Colonic mucosa (tissue), 4 donors: Measurements from ENCODE around the gene SMYD5. TPM values are rescaled to one million over a fixed set of nuclear protein-coding genes. Genes with fewer than 3 reads are reported as not detected.

Source experiments
- DNase-seq: peaks from one replicate; pipeline ENCODE4 v3.0.0-alpha.2; 2020
- H3K27ac ChIP-seq: fragments of 200-600 bp; one replicate; pipeline ENCODE4 v1.8.0; 2021
- H3K27me3 ChIP-seq: fragments of 200-600 bp; one replicate; pipeline ENCODE4 v1.8.0; 2021
- H3K36me3 ChIP-seq: fragments of 200-600 bp; one replicate; pipeline ENCODE4 v1.8.0; 2021
- H3K4me1 ChIP-seq: fragments of 200-600 bp; one replicate; pipeline ENCODE4 v1.8.0; 2021; ENCODE audit warnings: mild to moderate bottlenecking
- H3K4me3 ChIP-seq: fragments of 200-600 bp; one replicate; pipeline ENCODE4 v1.8.0; 2021
- H3K9ac ChIP-seq, 2 donors: one replicate each; pipeline ENCODE4 v1.7.0; 2013; ENCODE audit warnings: control low read depth in 2 of 2, low read depth in 2 of 2, low read length in 2 of 2
- H3K9me3 ChIP-seq: fragments of 200-600 bp; one replicate; pipeline ENCODE4 v1.8.0; 2021
- CTCF ChIP-seq: fragments of 200-600 bp; IDR thresholded peaks from one replicate; pipeline ENCODE4 v1.8.0; 2022; ENCODE audit warnings: antibody characterized with exemption, mild to moderate bottlenecking
- intact Hi-C: fragments of 100-400 bp; cut with DNase I; formaldehyde crosslinking; loops from one replicate; pipeline ENCODE4 v1.14.1; 2022
- total RNA-seq, 2 donors: library from RNA; stranded (reverse); fragmentation: NEBNext Ultra II Directional in 1 of 2; extraction: Animal tissue kit (Norgen Biotek cat#: 25700) in 1 of 2; gene quantifications; one replicate each; pipeline ENCODE4 v1.2.1, GENCODE V29; 2021
- donor health status: healthy.
- donor health status: DM: no; HTN: no; CAD: no.
- donor health status: DM: no; HTN: no; CAD: no.

The SMYD5 gene
- total RNA-seq, 2 donors from 2014 or later: 9.4 to 18.9 TPM

- H3K27me3 ChIP-seq: peaks cover 19% of the 10 kb centered on the region
- peak overlapping the region in 1 of 2 donors; percentile 50 for H3K9ac ChIP-seq
- no peak for TF ChIP-seq CTCF
- H3K36me3 ChIP-seq: no peaks in the 10 kb centered on the region
- no peak for DNase-seq
- peaks cover 12% of the 10 kb centered on the region for H3K4me1 ChIP-seq
- intact Hi-C loops: no loop called here
- no peak overlapping the region for H3K27ac ChIP-seq
- no peak overlapping the region for H3K4me3 ChIP-seq
- no peaks in the 10 kb centered on the region for H3K9me3 ChIP-seq
Measured at GRCh38 chr2:73203055-73203681, 10.9 kb upstream of the SMYD5 start.

- H3K27me3 ChIP-seq: peaks cover 19% of the 10 kb centered on the region
- H3K9me3 ChIP-seq: no peaks in the 10 kb centered on the region
- H3K4me3 ChIP-seq: no peak overlapping the region
- H3K36me3 ChIP-seq: no peaks in the 10 kb centered on the region
- H3K9ac ChIP-seq: no peak overlapping the region
- intact Hi-C loops: no loop called here
- peaks cover 12% of the 10 kb centered on the region for H3K4me1 ChIP-seq
- H3K27ac ChIP-seq: no peak overlapping the region
- TF ChIP-seq CTCF: no peak
- DNase-seq: no peak
Measured at GRCh38 chr2:73205611-73206010, 8.4 kb upstream of the SMYD5 start.

GRCh38 chr2:73208258-73208657, 5.8 kb upstream of the SMYD5 start:
- Histone ChIP-seq H3K4me1 (no peaks in the 10 kb centered on the region), H3K36me3 (no peaks in the 10 kb centered on the region), H3K27ac (no peak overlapping the region), H3K27me3 (peaks cover 3% of the 10 kb centered on the region), H3K4me3 (no peak overlapping the region), H3K9me3 (no peaks in the 10 kb centered on the region), H3K9ac (no peak overlapping the region)
- intact Hi-C loops: no loop called here
- TF ChIP-seq CTCF: no peak
- no peak for DNase-seq

- no peaks in the 10 kb centered on the region for H3K36me3 ChIP-seq
- no peak overlapping the region for H3K4me3 ChIP-seq
- H3K9ac ChIP-seq: no peak overlapping the region
- no peaks in the 10 kb centered on the region for H3K4me1 ChIP-seq
- H3K9me3 ChIP-seq: no peaks in the 10 kb centered on the region
- no peaks in the 10 kb centered on the region for H3K27me3 ChIP-seq
- no peak for DNase-seq
- TF ChIP-seq CTCF: no peak
- H3K27ac ChIP-seq: no peak overlapping the region
- intact Hi-C loops: no loop called here
Measured at GRCh38 chr2:73210019-73210418, 4.0 kb upstream of the SMYD5 start.

GRCh38 chr2:73210696-73211095, 3.3 kb upstream of the SMYD5 start:
- no peak for DNase-seq
- H3K4me3 ChIP-seq: no peak overlapping the region
- H3K27me3 ChIP-seq: no peaks in the 10 kb centered on the region
- H3K36me3 ChIP-seq: no peaks in the 10 kb centered on the region
- H3K9ac ChIP-seq: no peak overlapping the region
- H3K4me1 ChIP-seq: no peaks in the 10 kb centered on the region
- no peak for TF ChIP-seq CTCF
- no peak overlapping the region for H3K27ac ChIP-seq
- intact Hi-C loops: no loop called here
- no peaks in the 10 kb centered on the region for H3K9me3 ChIP-seq
